Globus pallidus (tissue), 1 donor: ENCODE results near the gene PCDH7.

Experiments used
- DNase-seq: peaks from one replicate; pipeline ENCODE4 v3.0.0-alpha.2; 2015; ENCODE audit warnings: low spot score

Gene PCDH7

GRCh38 chr4:30720021-30720660 is at the start of gene PCDH7:
Gene PCDH7 (plus strand): TSS chr4:30720369. CDS start chr4:30721423, 1,054 bp downstream.
- DNase-seq = peak; percentile 50

GRCh38 chr4:30671926-30672448 is 48.2 kb upstream of the PCDH7 start:
- no peak for DNase-seq

GRCh38 chr4:30696191-30696590 is 24.0 kb upstream of the PCDH7 start:
- DNase-seq = no peak

- peak; percentile 39 for DNase-seq
Observed at GRCh38 chr4:30714408-30715031, 5.6 kb upstream of the PCDH7 start.

GRCh38 chr4:30716158-30716557 is 4.0 kb upstream of the PCDH7 start:
- peak; percentile 49 for DNase-seq

- DNase-seq = peak; percentile 27
Observed at GRCh38 chr4:30716681-30717207, 3.4 kb upstream of the PCDH7 start.

GRCh38 chr4:30717208-30718020 is 2.8 kb upstream of the PCDH7 start:
- peak; percentile 73 for DNase-seq

- DNase-seq = peak; percentile 51
Observed at GRCh38 chr4:30718021-30718542, 2.1 kb upstream of the PCDH7 start.

GRCh38 chr4:30718641-30719453 is 1.3 kb upstream of the PCDH7 start:
- no peak for DNase-seq

- peak; percentile 51 for DNase-seq
Observed at GRCh38 chr4:30719454-30720020, 632 bp upstream of the PCDH7 start.

GRCh38 chr4:30720661-30721184 is 554 bp downstream of the PCDH7 start:
- peak; percentile 29 for DNase-seq

GRCh38 chr4:30721185-30722091 is 1.3 kb downstream of the PCDH7 start:
- DNase-seq = peak; percentile 17

- no peak for DNase-seq
Observed at GRCh38 chr4:30722092-30722358, 1.9 kb downstream of the PCDH7 start.

GRCh38 chr4:30722359-30723200 is 2.4 kb downstream of the PCDH7 start:
- no peak for DNase-seq

- no peak for DNase-seq
Observed at GRCh38 chr4:30723201-30723955, 3.2 kb downstream of the PCDH7 start.

GRCh38 chr4:30724247-30724646 is 4.1 kb downstream of the PCDH7 start:
- DNase-seq = no peak

GRCh38 chr4:30725562-30725961 is 5.4 kb downstream of the PCDH7 start:
- no peak for DNase-seq

GRCh38 chr4:30726090-30726675 is 6.0 kb downstream of the PCDH7 start:
- no peak for DNase-seq
